Measurements from ENCODE around the gene DMRTB1. TPM values are rescaled to one million over a fixed set of nuclear protein-coding genes. Genes with fewer than 3 reads are reported as not detected.

Gene DMRTB1
- total and polyA plus RNA-seq, 2 of the 4 experiments (the other 2 are of a cell fraction): not detected

- no peak for TF ChIP-seq CTCF (conservative IDR thresholded peaks at IDR 0.05; ENCODE audit: low read depth, low read length)
These were observed 20.5 kb upstream of the DMRTB1 start (continued) for GRCh38 chr1:53438427-53439336.
